SU-DHL-6 (cell line): Measurements from ENCODE around the gene OR2V2.

ENCODE experiments used
- H2AFZ ChIP-seq: fragments of 200-600 bp; sonication (generic); 2 replicates; pipeline ENCODE4 v1.6.1; 2014; ENCODE audit warnings: low read depth, mild to moderate bottlenecking, moderate library complexity, mixed read lengths, antibody characterized with exemption, low read length; ENCODE audit not compliant: severe bottlenecking
- H3F3A ChIP-seq: fragments of 200-600 bp; shearing (Covaris generic); 2 replicates; pipeline ENCODE4 v1.6.0; 2016; ENCODE audit warnings: antibody characterized with exemption, mild to moderate bottlenecking; ENCODE audit not compliant: insufficient read depth
- H3K27ac ChIP-seq: fragments of 200-600 bp; sonication (generic); 2 replicates; pipeline ENCODE4 v1.5.1; 2016; ENCODE audit warnings: low read depth, mild to moderate bottlenecking, low read length, moderate library complexity, mixed read lengths
- H3K27me3 ChIP-seq: fragments of 200-600 bp; sonication (generic), shearing (Covaris generic); 2 replicates; pipeline ENCODE4 v1.6.0; 2014; ENCODE audit warnings: mild to moderate bottlenecking, low read length
- H3K36me3 ChIP-seq: fragments of 200-600 bp; sonication (generic); 2 replicates; pipeline ENCODE4 v1.6.1; 2014; ENCODE audit warnings: mild to moderate bottlenecking, low read length, mixed read lengths
- H3K4me2 ChIP-seq: fragments of 300-600, 200-600 bp; shearing (Covaris generic), sonication (generic); 2 replicates; pipeline ENCODE4 v1.6.0; 2014; ENCODE audit warnings: low read length, low read depth, mild to moderate bottlenecking; ENCODE audit not compliant: poor library complexity, severe bottlenecking
- H3K4me3 ChIP-seq: fragments of 200-600 bp; sonication (generic); 2 replicates; pipeline ENCODE4 v1.5.1; 2014; ENCODE audit warnings: antibody characterized with exemption, low read length, mild to moderate bottlenecking, mixed read lengths; ENCODE audit not compliant: insufficient read depth, poor library complexity, severe bottlenecking
- H3K79me2 ChIP-seq: fragments of 200-600 bp; sonication (generic); 2 replicates; pipeline ENCODE4 v1.6.1; 2014; ENCODE audit warnings: mild to moderate bottlenecking, low read length, moderate library complexity; ENCODE audit not compliant: insufficient read depth
- H3K9ac ChIP-seq: fragments of 200-600 bp; sonication (generic); 2 replicates; pipeline ENCODE4 v1.7.0; 2014; ENCODE audit warnings: mild to moderate bottlenecking, low read length
- H3K9me2 ChIP-seq: fragments of 200-600 bp; sonication (generic); replicated peaks from 2 replicates; pipeline ENCODE4 v1.6.1; 2014; ENCODE audit warnings: low read length; ENCODE audit not compliant: insufficient read depth
- H3K9me3 ChIP-seq: fragments of 200-600 bp; sonication (generic); 2 replicates; pipeline ENCODE4 v1.6.1; 2014; ENCODE audit warnings: low read length, mixed read lengths; ENCODE audit not compliant: insufficient read depth
- H4K20me1 ChIP-seq: fragments of 200-600 bp; sonication (generic); 2 replicates; pipeline ENCODE4 v1.6.1; 2014; ENCODE audit warnings: low read depth, mild to moderate bottlenecking, antibody characterized with exemption, low read length, moderate library complexity, mixed read lengths
- EZH2phosphoT487 ChIP-seq: fragments of 200-600 bp; sonication (generic), shearing (Covaris generic); conservative IDR thresholded peaks from 2 replicates; pipeline ENCODE4 v1.6.1; 2018; ENCODE audit warnings: mild to moderate bottlenecking, antibody characterized with exemption, low read length, moderate library complexity, mixed read lengths
- TF ChIP-seq, protein P1 (sequence below): fragments of 200-600 bp; sonication (generic); IDR thresholded peaks from one replicate; pipeline ENCODE4 v1.5.1; 2017; ENCODE audit warnings: antibody characterized with exemption, mild to moderate bottlenecking, low read length, moderate library complexity; ENCODE audit not compliant: insufficient read depth, poor library complexity, severe bottlenecking

OR2V2 gene

DNA sequence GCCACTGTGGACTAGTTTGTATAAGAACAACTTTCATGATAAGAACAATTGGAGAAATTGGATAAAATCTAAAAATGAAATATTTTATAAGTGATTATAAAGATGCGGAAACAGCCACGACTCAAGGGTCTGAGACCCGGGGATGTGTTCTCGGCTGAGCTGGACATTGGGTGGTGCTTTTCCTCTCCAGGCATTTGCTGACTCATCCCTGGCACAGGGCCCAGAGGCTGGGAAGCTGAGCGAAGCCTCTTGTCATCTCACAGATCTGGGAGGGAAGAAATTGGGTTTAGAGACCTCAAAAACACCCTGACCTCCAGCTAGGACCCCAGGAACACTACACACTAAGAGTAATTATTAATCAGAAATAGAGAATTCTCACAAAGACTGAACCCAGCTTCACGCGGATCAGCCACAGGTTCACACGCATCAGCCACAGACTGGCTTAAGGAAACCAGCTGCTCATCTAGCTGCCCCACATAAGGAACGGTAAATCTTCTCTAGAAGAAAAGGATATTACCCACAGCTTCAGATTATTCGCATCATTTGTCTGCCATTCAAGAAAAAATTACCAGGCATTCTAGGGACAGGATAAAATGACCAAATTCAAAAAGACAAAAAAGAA lies 13.7 kb upstream of the OR2V2 start:
- no peaks in the 10 kb centered on the region for H4K20me1 ChIP-seq
- H3K9me2 ChIP-seq: no peaks in the 10 kb centered on the region
- no peak overlapping the region for H3K4me3 ChIP-seq
- TF ChIP-seq, protein P1, sequence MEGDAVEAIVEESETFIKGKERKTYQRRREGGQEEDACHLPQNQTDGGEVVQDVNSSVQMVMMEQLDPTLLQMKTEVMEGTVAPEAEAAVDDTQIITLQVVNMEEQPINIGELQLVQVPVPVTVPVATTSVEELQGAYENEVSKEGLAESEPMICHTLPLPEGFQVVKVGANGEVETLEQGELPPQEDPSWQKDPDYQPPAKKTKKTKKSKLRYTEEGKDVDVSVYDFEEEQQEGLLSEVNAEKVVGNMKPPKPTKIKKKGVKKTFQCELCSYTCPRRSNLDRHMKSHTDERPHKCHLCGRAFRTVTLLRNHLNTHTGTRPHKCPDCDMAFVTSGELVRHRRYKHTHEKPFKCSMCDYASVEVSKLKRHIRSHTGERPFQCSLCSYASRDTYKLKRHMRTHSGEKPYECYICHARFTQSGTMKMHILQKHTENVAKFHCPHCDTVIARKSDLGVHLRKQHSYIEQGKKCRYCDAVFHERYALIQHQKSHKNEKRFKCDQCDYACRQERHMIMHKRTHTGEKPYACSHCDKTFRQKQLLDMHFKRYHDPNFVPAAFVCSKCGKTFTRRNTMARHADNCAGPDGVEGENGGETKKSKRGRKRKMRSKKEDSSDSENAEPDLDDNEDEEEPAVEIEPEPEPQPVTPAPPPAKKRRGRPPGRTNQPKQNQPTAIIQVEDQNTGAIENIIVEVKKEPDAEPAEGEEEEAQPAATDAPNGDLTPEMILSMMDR: no peak
- no peaks in the 10 kb centered on the region for H3K9me3 ChIP-seq
- no peak overlapping the region for H2AFZ ChIP-seq
- no peak overlapping the region for H3K9ac ChIP-seq
- H3F3A ChIP-seq: no peaks in the 10 kb centered on the region
- no peak overlapping the region for H3K27ac ChIP-seq
- no peak overlapping the region for H3K4me2 ChIP-seq
- H3K79me2 ChIP-seq: no peaks in the 10 kb centered on the region
- no peaks in the 10 kb centered on the region for H3K36me3 ChIP-seq
- H3K27me3 ChIP-seq: no peaks in the 10 kb centered on the region

DNA sequence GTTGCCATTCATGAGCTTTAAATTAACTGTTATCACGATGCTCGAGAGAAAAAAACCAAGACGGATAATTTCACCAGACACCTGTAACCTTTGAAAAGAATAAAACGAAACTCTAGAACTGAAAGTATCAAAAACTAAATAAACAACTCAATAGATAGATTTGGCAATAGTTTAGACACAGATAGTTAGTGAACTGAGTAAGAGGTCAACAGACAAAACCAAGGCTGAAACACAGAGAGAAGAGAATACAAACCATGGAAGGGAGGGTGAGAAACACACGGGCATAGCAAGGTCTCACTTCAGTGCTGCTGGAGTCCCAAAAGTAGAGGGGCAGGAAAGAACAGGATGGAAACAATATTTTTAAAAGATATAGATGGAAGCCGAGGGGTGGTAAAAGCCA lies 13.1 kb upstream of the OR2V2 start:
- H3K9ac ChIP-seq: no peak overlapping the region

DNA sequence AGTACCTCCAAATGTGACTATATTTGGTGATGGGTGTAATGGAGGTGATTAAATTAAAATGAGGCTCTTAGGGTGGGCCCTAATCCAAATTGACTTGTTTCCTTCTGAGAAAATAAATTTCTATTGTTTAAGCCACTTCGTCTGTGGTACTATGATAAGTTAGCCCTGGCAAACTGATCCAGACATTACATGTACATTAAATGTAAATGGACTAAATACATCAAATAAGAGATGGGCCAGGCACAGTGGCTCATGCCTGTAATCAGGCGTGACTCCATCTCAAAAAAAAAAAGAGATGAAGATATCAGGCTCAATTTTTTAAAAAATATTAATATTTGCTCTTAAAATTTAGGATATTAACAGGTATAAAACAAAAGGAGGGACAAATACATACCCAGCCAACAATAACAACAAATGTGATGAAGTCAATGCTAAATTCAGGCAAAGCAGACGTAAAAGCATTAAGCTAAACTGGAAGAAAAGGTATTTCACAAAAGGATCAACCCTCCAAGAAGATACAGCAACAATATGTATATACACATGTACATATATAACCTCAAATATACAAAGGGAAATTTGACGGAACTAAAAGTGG lies 10.9 kb upstream of the OR2V2 start:
- Histone ChIP-seq H2AFZ (no peak overlapping the region), H3K9me3 (no peaks in the 10 kb centered on the region), H3K4me2 (no peak overlapping the region), H3K27ac (no peak overlapping the region), H3K27me3 (no peaks in the 10 kb centered on the region), H3K79me2 (no peaks in the 10 kb centered on the region), H4K20me1 (no peaks in the 10 kb centered on the region), H3K9me2 (no peaks in the 10 kb centered on the region), H3K36me3 (no peaks in the 10 kb centered on the region), H3K9ac (no peak overlapping the region), H3K4me3 (no peak overlapping the region), H3F3A (no peaks in the 10 kb centered on the region)
- TF ChIP-seq, protein P1: no peak
- TF ChIP-seq EZH2phosphoT487: no peak

More for the DNA sequence above, 13.1 kb upstream of the OR2V2 start:
- Histone ChIP-seq H2AFZ (no peak overlapping the region), H3K27me3 (no peaks in the 10 kb centered on the region), H3K9me2 (no peaks in the 10 kb centered on the region), H3K4me3 (no peak overlapping the region), H3K27ac (no peak overlapping the region), H3K9me3 (no peaks in the 10 kb centered on the region), H4K20me1 (no peaks in the 10 kb centered on the region), H3K4me2 (no peak overlapping the region), H3K36me3 (no peaks in the 10 kb centered on the region), H3F3A (no peaks in the 10 kb centered on the region), H3K79me2 (no peaks in the 10 kb centered on the region)
- TF ChIP-seq, protein P1: no peak
- no peak for TF ChIP-seq EZH2phosphoT487
